Upper lobe of left lung (tissue), 4 donors: ENCODE results near the gene MDM2.

Experiments
- CTCF ChIP-seq, 6 experiments: fragments of 450-650 bp in 4 of 6; fragments of 200-600 bp in 2 of 6; sonication (generic) in 2 of 6; IDR thresholded peaks; one replicate each; pipeline ENCODE4 v1.5.1; 2016 to 2019; ENCODE audit warnings: antibody characterized with exemption in 6 of 6
- POLR2AphosphoS5 ChIP-seq, 2 donors: sonication (generic); formaldehyde crosslinking; IDR thresholded peaks; one replicate each; pipeline ENCODE4 v1.5.1; 2017; ENCODE audit warnings: antibody characterized with exemption in 2 of 2

DNA sequence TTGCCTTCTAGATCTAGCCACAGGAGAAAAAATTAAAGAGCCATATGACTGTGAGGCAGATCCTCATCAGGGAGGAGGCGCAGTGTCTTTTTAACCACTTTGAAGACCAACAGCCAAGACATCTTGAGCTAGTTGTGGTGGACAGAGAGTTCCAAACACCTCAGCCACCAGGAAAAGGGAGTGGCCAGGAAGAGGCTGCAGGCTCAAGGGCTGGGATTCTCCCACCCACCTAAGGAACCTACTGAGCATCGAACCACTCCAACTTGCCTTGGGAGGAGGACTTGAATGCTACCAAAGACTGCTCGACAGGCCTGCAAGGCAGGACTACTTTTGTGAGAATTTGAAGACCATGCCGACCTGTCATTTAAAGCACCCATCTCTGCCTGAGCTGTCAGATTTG lies 14.5 kb upstream of the MDM2 start:
- TF ChIP-seq CTCF (IDR thresholded peaks at IDR 0.05): no peak
- TF ChIP-seq POLR2AphosphoS5 (IDR thresholded peaks at IDR 0.05): no peak
